Esophagus muscularis mucosa (tissue), 3 donors: Measurements from ENCODE around the gene BMPR1B.

Source experiments
- POLR2A ChIP-seq: fragments of 450-650 bp; IDR thresholded peaks from one replicate; pipeline ENCODE4 v1.6.1; 2017; ENCODE audit warnings: antibody characterized with exemption, moderate library complexity, mild to moderate bottlenecking, low read depth
- TF ChIP-seq, protein P1 (sequence below), 3 experiments: fragments of 200-600 bp in 2 of 3; fragments of 450-650 bp in 1 of 3; sonication (generic) in 2 of 3; IDR thresholded peaks; one replicate each; pipeline ENCODE4 v1.5.1; 2017 to 2019; ENCODE audit warnings: antibody characterized with exemption in 3 of 3, mild to moderate bottlenecking in 2 of 3, moderate library complexity in 1 of 3

DNA sequence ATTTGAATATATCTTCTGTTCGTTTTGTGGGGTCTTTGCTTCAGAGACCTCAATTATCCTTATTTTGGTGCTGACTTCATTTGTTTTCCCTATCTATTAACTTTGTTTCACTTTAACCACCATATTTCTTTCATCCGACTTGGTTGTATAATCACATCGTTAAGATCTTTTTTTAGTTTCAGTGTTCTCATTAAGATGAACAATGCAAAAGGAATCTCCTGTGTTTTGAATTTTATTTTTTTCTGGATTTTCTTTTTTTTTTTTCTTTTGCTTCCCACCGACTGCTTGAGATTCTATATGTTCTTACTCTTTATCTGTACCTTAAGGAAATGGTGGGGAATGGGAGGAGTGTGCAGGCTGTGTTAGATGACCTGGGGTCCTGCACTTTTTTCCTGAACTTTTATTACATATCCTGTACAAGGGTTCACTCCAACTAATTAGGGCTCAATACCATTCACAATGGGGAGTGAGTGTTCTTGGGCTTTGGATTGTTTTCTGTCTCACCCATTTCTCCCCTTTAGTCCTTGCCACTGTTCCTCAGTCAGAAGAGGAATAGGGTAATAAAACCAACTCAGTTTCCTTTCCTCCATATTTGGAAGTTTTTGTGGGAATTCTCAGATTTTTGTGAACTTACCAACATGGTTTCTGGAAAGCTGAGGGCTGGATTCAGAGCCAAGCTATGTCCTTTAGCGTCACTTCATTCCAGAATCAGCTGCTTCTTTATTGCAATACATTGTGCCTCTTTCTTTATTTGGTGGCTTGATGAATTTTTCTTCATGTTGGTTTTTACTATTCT is 43.2 kb upstream of the BMPR1B start:
- TF ChIP-seq, protein P1, sequence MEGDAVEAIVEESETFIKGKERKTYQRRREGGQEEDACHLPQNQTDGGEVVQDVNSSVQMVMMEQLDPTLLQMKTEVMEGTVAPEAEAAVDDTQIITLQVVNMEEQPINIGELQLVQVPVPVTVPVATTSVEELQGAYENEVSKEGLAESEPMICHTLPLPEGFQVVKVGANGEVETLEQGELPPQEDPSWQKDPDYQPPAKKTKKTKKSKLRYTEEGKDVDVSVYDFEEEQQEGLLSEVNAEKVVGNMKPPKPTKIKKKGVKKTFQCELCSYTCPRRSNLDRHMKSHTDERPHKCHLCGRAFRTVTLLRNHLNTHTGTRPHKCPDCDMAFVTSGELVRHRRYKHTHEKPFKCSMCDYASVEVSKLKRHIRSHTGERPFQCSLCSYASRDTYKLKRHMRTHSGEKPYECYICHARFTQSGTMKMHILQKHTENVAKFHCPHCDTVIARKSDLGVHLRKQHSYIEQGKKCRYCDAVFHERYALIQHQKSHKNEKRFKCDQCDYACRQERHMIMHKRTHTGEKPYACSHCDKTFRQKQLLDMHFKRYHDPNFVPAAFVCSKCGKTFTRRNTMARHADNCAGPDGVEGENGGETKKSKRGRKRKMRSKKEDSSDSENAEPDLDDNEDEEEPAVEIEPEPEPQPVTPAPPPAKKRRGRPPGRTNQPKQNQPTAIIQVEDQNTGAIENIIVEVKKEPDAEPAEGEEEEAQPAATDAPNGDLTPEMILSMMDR (IDR thresholded peaks at IDR 0.05), result no peak
- TF ChIP-seq POLR2A, result no peak
